HCT116 (cell line): ENCODE data around the gene ABHD5. TPM values are rescaled to one million over a fixed set of nuclear protein-coding genes. Genes with fewer than 3 reads are reported as not detected.

Experiments used
- ATAC-seq: fragments of 200-7000 bp; cut with Tn5 transposase; 2 replicates; pipeline ENCODE4 v1.9.1; 2020; ENCODE audit warnings: mild to moderate bottlenecking, moderate library complexity
- BruUV-seq: library from RNA; stranded (reverse); fragments of 400-500 nt; replicated peaks from 2 replicates; lab custom pipeline; 2021; lab: Mats Ljungman, UMichigan
- CTCF ChIA-PET: fragments of 300-600 bp; sonication (Branson Sonifier 250); formaldehyde crosslinking; loops from one replicate; lab custom pipeline; 2021; ENCODE audit warnings: antibody characterized with exemption; lab: Charles Lee
- POLR2A ChIA-PET: fragments of 300-600, 350-600 bp; sonication (Branson Sonifier 250); formaldehyde crosslinking; loops from one replicate; lab custom pipeline; 2021; ENCODE audit warnings: antibody characterized with exemption; lab: Charles Lee
- RAD21 ChIA-PET, 2 experiments: fragments of 300-600 bp; sonication (Branson Sonifier 250); formaldehyde crosslinking; loops; one replicate each; lab custom pipeline; 2023; ENCODE audit warnings: low total read pairs in 2 of 2; ENCODE audit not compliant: uncharacterized antibody in 2 of 2, unreplicated experiment in 2 of 2, low non-redundant PET in 1 of 2; lab: Charles Lee
- DNase-seq: peaks from one replicate; pipeline ENCODE4 v3.0.0-alpha.2; 2010; ENCODE audit warnings: low read depth, low spot score
- H2AFZ ChIP-seq: fragments of 200-600 bp; shearing (Covaris generic), sonication (generic); 2 replicates; pipeline ENCODE4 v1.6.1; 2017; ENCODE audit warnings: low read depth, mixed run types, mixed read lengths, antibody characterized with exemption, low read length; ENCODE audit not compliant: poor library complexity, severe bottlenecking
- H3K27ac ChIP-seq: 2 replicates; pipeline ENCODE4 v1.5.1; 2012; ENCODE audit warnings: low read depth, low read length
- H3K27me3 ChIP-seq: fragments of 200-600 bp; sonication (generic); 2 replicates; pipeline ENCODE4 v1.6.1; 2016; ENCODE audit warnings: mixed run types, low read length, mixed read lengths; ENCODE audit not compliant: insufficient read depth
- H3K36me3 ChIP-seq, 2 experiments: fragments of 200-500 bp in 1 of 2; fragments of 200-600 bp in 1 of 2; sonication (Bioruptor generic) in 1 of 2; sonication (generic) in 1 of 2; 2 replicates each; pipeline versions ENCODE4 v1.5.1 to v1.6.1; 2014 to 2016; ENCODE audit warnings: low read length in 2 of 2, inconsistent platforms in 1 of 2, mixed read lengths in 1 of 2, mixed run types in 1 of 2; ENCODE audit not compliant: insufficient read depth in 2 of 2, control insufficient read depth in 1 of 2
- H3K4me1 ChIP-seq, 2 experiments: fragments of 200-600 bp in 1 of 2; sonication (generic) in 1 of 2; 2 replicates each; pipeline versions ENCODE4 v1.5.1 to v1.6.1; 2012 to 2017; ENCODE audit warnings: low read length in 2 of 2, inconsistent platforms in 1 of 2, mild to moderate bottlenecking in 1 of 2, mixed read lengths in 1 of 2, mixed run types in 1 of 2, moderate library complexity in 1 of 2; ENCODE audit not compliant: insufficient read depth in 2 of 2, control insufficient read depth in 1 of 2
- H3K4me2 ChIP-seq: fragments of 200-600 bp; sonication (generic); 2 replicates; pipeline ENCODE4 v1.6.1; 2017; ENCODE audit warnings: mixed run types, low read length, mixed read lengths
- H3K4me3 ChIP-seq, 2 experiments: fragments of 200-600 bp in 1 of 2; sonication (generic) in 1 of 2; replicated peaks in 1 of 2; 2 replicates each; pipeline ENCODE4 v1.5.1; 2011 to 2016; ENCODE audit warnings: low read length in 2 of 2, control low read depth in 1 of 2, low read depth in 1 of 2, mild to moderate bottlenecking in 1 of 2, mixed read lengths in 1 of 2, mixed run types in 1 of 2
- H3K79me2 ChIP-seq: fragments of 200-600 bp; sonication (generic); 2 replicates; pipeline ENCODE4 v1.6.1; 2017; ENCODE audit warnings: mild to moderate bottlenecking, mixed run types, low read length, moderate library complexity, mixed read lengths; ENCODE audit not compliant: insufficient read depth
- H3K9ac ChIP-seq: fragments of 200-600 bp; sonication (generic); 2 replicates; pipeline ENCODE4 v1.6.1; 2016; ENCODE audit warnings: low read length, mixed read lengths
- H3K9me2 ChIP-seq: fragments of 200-600 bp; sonication (generic), shearing (Covaris generic); 2 replicates; pipeline ENCODE4 v1.6.1; 2017; ENCODE audit warnings: mixed run types, mild to moderate bottlenecking, moderate library complexity; ENCODE audit not compliant: insufficient read depth
- H3K9me3 ChIP-seq, 2 experiments: fragments of 200-500 bp in 1 of 2; fragments of 200-600 bp in 1 of 2; sonication (Bioruptor generic) in 1 of 2; sonication (generic) in 1 of 2; 2 replicates each; pipeline ENCODE4 v1.6.1; 2014 to 2017; ENCODE audit warnings: low read length in 2 of 2, mixed read lengths in 2 of 2, inconsistent platforms in 1 of 2, low read depth in 1 of 2, mild to moderate bottlenecking in 1 of 2, mixed run types in 1 of 2, moderate library complexity in 1 of 2; ENCODE audit not compliant: control insufficient read depth in 1 of 2, insufficient read depth in 1 of 2
- H4K20me1 ChIP-seq: fragments of 200-600 bp; sonication (generic), shearing (Covaris generic); 2 replicates; pipeline ENCODE4 v1.6.1; 2017; ENCODE audit warnings: mixed run types, mild to moderate bottlenecking, moderate library complexity; ENCODE audit not compliant: insufficient read depth
- ATF3 ChIP-seq: IDR thresholded peaks from 2 replicates; pipeline ENCODE4 v1.6.1; 2012
- CEBPB ChIP-seq: IDR thresholded peaks from 2 replicates; pipeline ENCODE4 v1.6.1; 2012; ENCODE audit warnings: low read depth
- CTCF ChIP-seq, 3 experiments: fragments of 200-600 bp in 1 of 3; sonication (generic) in 1 of 3; IDR thresholded peaks in 2 of 3; conservative IDR thresholded peaks in 1 of 3; 2 replicates each; pipeline ENCODE4 v1.5.1; 2012 to 2017; ENCODE audit warnings: low read depth in 2 of 3, low read length in 2 of 3, antibody characterized with exemption in 1 of 3, borderline replicate concordance in 1 of 3, control low read depth in 1 of 3, mild to moderate bottlenecking in 1 of 3, mixed read lengths in 1 of 3, mixed run types in 1 of 3, moderate library complexity in 1 of 3; ENCODE audit not compliant: insufficient read depth in 1 of 3
- EGR1 ChIP-seq: IDR thresholded peaks from 2 replicates; pipeline ENCODE4 v1.6.1; 2012; ENCODE audit warnings: low read depth
- ELF1 ChIP-seq: IDR thresholded peaks from 2 replicates; pipeline ENCODE4 v1.6.1; 2012; ENCODE audit warnings: low read depth, borderline replicate concordance
- EZH2 ChIP-seq: fragments of 200-600 bp; sonication (generic); IDR thresholded peaks from 2 replicates; pipeline ENCODE4 v1.6.1; 2017; ENCODE audit warnings: antibody characterized with exemption, mixed run types
- EZH2phosphoT487 ChIP-seq: fragments of 200-600 bp; IDR thresholded peaks from 2 replicates; pipeline ENCODE4 v1.6.1; 2018; ENCODE audit warnings: antibody characterized with exemption, borderline replicate concordance
- JUND ChIP-seq: IDR thresholded peaks from 2 replicates; pipeline ENCODE4 v1.6.1; 2012
- POLR2A ChIP-seq: IDR thresholded peaks from 2 replicates; pipeline ENCODE4 v1.7.0; 2011; ENCODE audit warnings: borderline replicate concordance; ENCODE audit not compliant: insufficient read depth, insufficient read length; ENCODE audit errors: extremely low read depth
- POLR2AphosphoS5 ChIP-seq: IDR thresholded peaks from 2 replicates; pipeline ENCODE4 v1.6.1; 2011; ENCODE audit warnings: mild to moderate bottlenecking, low read depth, low read length, moderate library complexity
- RAD21 ChIP-seq: IDR thresholded peaks from 2 replicates; pipeline ENCODE4 v1.6.1; 2012; ENCODE audit warnings: low read depth, mild to moderate bottlenecking
- REST ChIP-seq: IDR thresholded peaks from 2 replicates; pipeline ENCODE4 v1.6.1; 2012; ENCODE audit warnings: low read depth
- SIN3A ChIP-seq: IDR thresholded peaks from 2 replicates; pipeline ENCODE4 v1.6.1; 2012; ENCODE audit warnings: low read depth
- SRF ChIP-seq: IDR thresholded peaks from 2 replicates; pipeline ENCODE4 v1.6.1; 2012; ENCODE audit warnings: low read depth
- TCF7L2 ChIP-seq: IDR thresholded peaks from 2 replicates; pipeline ENCODE4 v1.7.0; 2011; ENCODE audit warnings: borderline replicate concordance, inconsistent platforms; ENCODE audit not compliant: insufficient read depth, insufficient read length; ENCODE audit errors: extremely low read depth
- ZBTB33 ChIP-seq: IDR thresholded peaks from 2 replicates; pipeline ENCODE4 v1.6.1; 2011; ENCODE audit warnings: mild to moderate bottlenecking, low read length, moderate library complexity; ENCODE audit not compliant: insufficient replicate concordance; ENCODE audit errors: extremely low read depth
- ZFX ChIP-seq: fragments of 450-650 bp; IDR thresholded peaks from 2 replicates; pipeline ENCODE4 v1.6.1; 2017
- ZNF274 ChIP-seq: fragments of 200-500 bp; sonication (Bioruptor generic); IDR thresholded peaks from 2 replicates; pipeline ENCODE4 v1.6.1; 2014; ENCODE audit warnings: mild to moderate bottlenecking, low read depth, low read length, inconsistent platforms
- intact Hi-C: fragments of 100-400 bp; cut with micrococcal nuclease; formaldehyde crosslinking; loops from 2 replicates; pipeline ENCODE4 v1.10.0; 2022
- total RNA-seq: library from RNA; stranded (reverse); gene quantifications from one replicate; pipeline ENCODE4 v1.2.1, GENCODE V29; 2021; ENCODE audit not compliant: unreplicated experiment

Gene ABHD5
- total RNA-seq, 1 experiment from 2014 or later, result 18.5 TPM

- no peak for TF ChIP-seq TCF7L2
- TF ChIP-seq EZH2, result no peak
- TF ChIP-seq POLR2A, result no peak
- TF ChIP-seq RAD21, result peak; percentile 28; the same call in 1 of the 2 replicates
- no peak for TF ChIP-seq ELF1
- peak; percentile 72; the same call in 1 of the 2 replicates for TF ChIP-seq SRF
- TF ChIP-seq ATF3, result no peak
- peak; percentile 89 for TF ChIP-seq CEBPB
- no peak for TF ChIP-seq ZFX
- TF ChIP-seq JUND, result peak; percentile 95
- no peak for TF ChIP-seq CTCF (IDR thresholded peaks at IDR 0.05 in 2 of 3, conservative IDR thresholded peaks at IDR 0.05 in 1 of 3; ENCODE audit: borderline replicate concordance in 1 of 3, insufficient read depth in 1 of 3, low read depth in 2 of 3, low read length in 2 of 3)
- no peak for TF ChIP-seq EGR1
- TF ChIP-seq EZH2phosphoT487, result no peak
- peak; percentile 90 for TF ChIP-seq SIN3A
These were observed 17.3 kb downstream of the ABHD5 start (continued) for GRCh38 chr3:43707998-43708397.

- ChIA-PET RAD21 (no interaction called here), POLR2A (no interaction called here), CTCF (interaction anchor here (1.8 kb wide), 1 partner anchor 10 kb away, joined by 4 read pairs; no protein-coding TSS in a partner anchor)
- H3K27ac ChIP-seq, result no peak overlapping the region
- intact Hi-C loops, result loop anchor here (5.0 kb wide), 1 partner anchor 488 kb away; no protein-coding TSS in a partner anchor
- no peak overlapping the region for H3K9ac ChIP-seq
- H3K4me3 ChIP-seq, result no peak overlapping the region
- peaks cover 0 to 6% of the 10 kb centered on the region in 2 experiments; a peak in 1 of 4 replicates for H3K36me3 ChIP-seq
- H3K4me2 ChIP-seq, result peak overlapping the region; percentile 58; the same call in 1 of the 2 replicates
- H3K9me2 ChIP-seq, result no peaks in the 10 kb centered on the region
- H2AFZ ChIP-seq, result no peak overlapping the region
- peaks cover 20 to 34% of the 10 kb centered on the region in 2 experiments for H3K4me1 ChIP-seq
- no peaks in the 10 kb centered on the region for H3K79me2 ChIP-seq
- peaks cover 4% of the 10 kb centered on the region; the same call in 1 of the 2 replicates for H4K20me1 ChIP-seq
- H3K27me3 ChIP-seq, result no peaks in the 10 kb centered on the region
- no TSS peak for BruUV-seq
- H3K9me3 ChIP-seq, result no peaks in the 10 kb centered on the region
- DNase-seq (no peak), ATAC-seq (no peak)
- no peak for TF ChIP-seq REST
- TF ChIP-seq POLR2AphosphoS5, result no peak
- no peak for TF ChIP-seq EZH2
- no peak for TF ChIP-seq ATF3
- no peak for TF ChIP-seq ZFX
- TF ChIP-seq ELF1, result no peak
- no peak for TF ChIP-seq ZBTB33
- no peak for TF ChIP-seq ZNF274
- no peak for TF ChIP-seq EZH2phosphoT487
These were observed 18.3 kb downstream of the ABHD5 start for GRCh38 chr3:43709022-43709421.
